A549 (cell line): ENCODE results near the gene SMPD1.

Experiments
- POLR2A ChIP-seq: IDR thresholded peaks from 2 replicates; pipeline ENCODE4 v1.6.1; 2012; ENCODE audit warnings: mild to moderate bottlenecking, low read length
- RNF2 ChIP-seq: fragments of 200-600 bp; sonication (generic); IDR thresholded peaks from 2 replicates; pipeline ENCODE4 v1.6.1; 2016; ENCODE audit warnings: low read depth, mild to moderate bottlenecking, antibody characterized with exemption, moderate library complexity, borderline replicate concordance

DNA sequence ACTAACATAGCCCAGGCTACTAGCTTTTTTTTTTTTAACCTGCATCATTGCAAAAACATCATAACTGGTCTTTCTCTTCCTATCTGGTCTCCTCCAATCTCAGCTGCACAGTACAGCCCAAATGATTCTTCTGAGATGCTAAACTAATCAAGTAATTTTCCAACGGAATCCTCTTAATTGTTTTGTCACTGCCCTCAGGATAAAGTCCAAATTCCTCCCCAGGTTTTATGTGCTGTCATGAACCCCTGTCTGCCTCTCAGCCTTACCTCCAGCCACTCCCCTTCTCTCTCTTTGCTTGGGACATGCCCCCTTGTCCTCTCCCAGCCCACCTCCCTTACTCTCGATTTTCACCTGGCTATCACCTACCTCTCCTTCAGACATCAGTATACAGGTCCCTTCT, 16.1 kb downstream of the SMPD1 start:
- TF ChIP-seq POLR2A (no peak), RNF2 (no peak)
